Mesothelial cell of epicardium (in vitro differentiated cells): ENCODE measurements around the gene METTL22. TPM values are rescaled to one million over a fixed set of nuclear protein-coding genes. Genes with fewer than 3 reads are reported as not detected.

Experiments
- DNase-seq, 2 experiments: peaks; one replicate each; pipeline ENCODE4 v3.0.0; 2021; ENCODE audit warnings: low spot score in 2 of 2; ENCODE audit not compliant: unreplicated experiment in 2 of 2
- H3K27ac Mint-ChIP-seq: 2 replicates; pipeline ENCODE4 v1.8.0; 2021; ENCODE audit warnings: mixed read lengths
- H3K27me3 Mint-ChIP-seq: 2 replicates; pipeline ENCODE4 v1.8.0; 2021; ENCODE audit warnings: low read depth, mixed read lengths
- H3K36me3 Mint-ChIP-seq: 2 replicates; pipeline ENCODE4 v1.8.0; 2021; ENCODE audit warnings: mixed read lengths
- H3K4me1 Mint-ChIP-seq: 2 replicates; pipeline ENCODE4 v1.8.0; 2021; ENCODE audit warnings: mixed read lengths
- H3K4me3 Mint-ChIP-seq: 2 replicates; pipeline ENCODE4 v1.8.0; 2021; ENCODE audit warnings: mild to moderate bottlenecking, moderate library complexity, mixed read lengths
- H3K9me3 Mint-ChIP-seq: 2 replicates; pipeline ENCODE4 v1.8.0; 2021; ENCODE audit warnings: mixed read lengths
- CTCF ChIP-seq: fragments of 200-600 bp; sonication (generic); IDR thresholded peaks from one replicate; pipeline ENCODE4 v1.5.0; 2021; ENCODE audit warnings: antibody characterized with exemption; ENCODE audit not compliant: unreplicated experiment
- total RNA-seq: library from RNA; stranded (reverse); gene quantifications from 3 replicates; pipeline ENCODE4 v1.2.1, GENCODE V29; 2021

METTL22 gene
- total RNA-seq, 1 donor from 2014 or later = 65.8 TPM

DNA sequence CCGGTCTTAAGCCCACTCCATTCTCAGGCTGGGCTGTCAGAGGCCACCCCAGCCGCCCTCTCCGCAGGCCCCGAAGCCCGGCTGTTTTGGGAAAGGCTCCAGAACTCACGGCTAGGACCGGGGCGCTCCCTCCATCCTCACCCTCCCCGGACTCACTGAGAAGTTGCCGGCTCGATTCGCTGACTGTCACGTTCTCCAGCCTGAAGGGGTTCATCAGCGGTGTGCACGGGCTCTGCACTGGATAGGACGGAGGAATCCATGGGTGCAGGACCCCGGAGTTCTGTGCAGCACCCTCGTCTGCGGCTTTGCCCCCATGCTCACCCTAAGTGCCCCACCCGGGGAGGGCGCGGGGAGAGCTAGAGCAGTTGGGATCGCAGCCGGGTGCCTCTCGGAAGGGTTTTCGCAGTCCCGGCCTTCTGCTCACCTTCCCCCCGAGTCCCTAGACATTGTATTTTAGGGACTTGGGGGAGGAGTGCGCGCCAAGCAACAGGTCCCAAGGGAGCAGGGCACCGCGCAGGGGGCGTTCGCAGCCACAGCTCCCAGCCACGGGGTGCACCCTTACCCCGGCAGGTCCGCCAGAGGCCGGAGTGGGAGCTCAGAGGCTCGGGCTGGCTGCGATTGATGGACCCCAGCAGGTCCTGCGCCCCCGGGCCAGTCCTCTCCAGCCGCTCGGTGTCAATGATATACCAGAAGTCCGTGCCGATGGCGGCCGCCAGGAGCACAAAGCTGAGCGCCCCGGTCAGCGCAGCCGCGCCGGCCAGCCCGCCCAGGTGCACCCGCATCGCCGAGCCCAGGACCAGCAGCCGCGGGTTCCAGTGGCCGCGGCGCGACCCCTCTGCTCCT, 32.2 kb upstream of the METTL22 start:
- Mint-ChIP-seq H3K4me3 (no peak overlapping the region), H3K27me3 (peaks cover 53% of the 10 kb centered on the region), H3K36me3 (no peaks in the 10 kb centered on the region), H3K9me3 (no peaks in the 10 kb centered on the region), H3K4me1 (peaks cover 10% of the 10 kb centered on the region), H3K27ac (no peak overlapping the region)
- no peak for TF ChIP-seq CTCF
- no peak for DNase-seq

DNA sequence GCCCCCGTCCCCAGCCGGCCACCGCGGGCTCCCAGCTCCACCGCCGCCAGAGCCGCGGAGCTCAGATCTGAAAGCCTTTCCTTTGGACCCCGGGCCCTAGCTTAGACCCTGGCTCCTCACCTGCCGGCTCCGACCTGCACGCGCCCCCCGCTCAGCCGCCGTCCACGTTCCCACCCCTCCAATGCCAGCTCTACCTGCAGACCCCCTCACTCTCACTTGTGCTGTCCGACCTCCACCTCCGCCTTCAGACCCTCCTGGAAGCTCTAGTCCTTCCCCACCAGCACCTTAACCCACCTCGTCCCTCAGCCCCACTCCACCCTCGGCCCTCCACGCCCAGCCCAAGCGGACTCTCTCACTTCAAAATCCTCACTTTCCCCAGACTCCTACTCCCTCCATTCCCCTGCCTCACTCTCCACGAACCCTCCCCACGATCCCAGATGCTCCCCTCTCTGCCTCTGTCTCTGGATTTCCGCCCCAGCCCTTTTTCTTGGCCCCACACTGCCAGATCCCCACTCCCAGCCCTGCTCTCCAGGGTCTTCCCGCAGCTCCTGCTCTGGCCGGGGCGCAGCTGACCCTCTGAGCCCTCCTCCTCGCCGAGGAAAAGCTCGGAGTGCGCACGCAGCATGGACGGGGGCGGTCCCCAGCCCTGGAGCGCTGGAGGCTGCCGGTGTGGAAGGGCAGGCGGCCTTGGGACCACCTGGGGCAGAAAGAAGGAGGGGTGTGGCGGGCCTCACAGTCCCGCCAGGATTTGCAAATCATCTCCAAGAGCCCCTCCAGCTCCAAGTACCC, 31.4 kb upstream of the METTL22 start, which contains the start of gene TMEM114:
TMEM114 (minus strand) TSS at position 612 of the 789 bp plus-strand sequence. CDS start 673 bp downstream, outside the sequence.
- TF ChIP-seq CTCF = no peak
- no peak for DNase-seq
- Mint-ChIP-seq H3K36me3 (no peaks in the 10 kb centered on the region), H3K27me3 (peaks cover 50% of the 10 kb centered on the region), H3K27ac (no peak within 1 kb of the TSS), H3K4me1 (peaks cover 10% of the 10 kb centered on the region), H3K9me3 (no peaks in the 10 kb centered on the region), H3K4me3 (peak within 1 kb of the TSS; percentile 47)

DNA sequence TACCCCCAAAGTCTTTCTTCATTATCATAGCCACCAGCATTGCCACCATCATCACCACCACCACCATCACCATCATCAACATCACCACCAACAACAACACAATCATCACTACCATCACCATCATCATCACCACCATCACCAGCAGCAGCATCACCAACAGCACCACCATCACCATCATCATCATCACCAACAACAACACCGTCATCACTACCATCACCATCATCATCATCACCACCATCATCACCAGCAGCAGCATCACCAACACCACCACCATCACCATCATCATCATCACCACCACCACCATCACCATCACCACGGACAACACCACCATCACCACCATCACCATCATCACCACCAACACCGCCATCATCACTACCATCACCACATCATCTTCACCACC, 30.7 kb upstream of the METTL22 start:
- peaks cover 46% of the 10 kb centered on the region for H3K27me3 Mint-ChIP-seq
- H3K27ac Mint-ChIP-seq = no peak overlapping the region
- H3K4me3 Mint-ChIP-seq = no peak overlapping the region
- H3K4me1 Mint-ChIP-seq = peaks cover 10% of the 10 kb centered on the region
- no peak for DNase-seq
- TF ChIP-seq CTCF = no peak
- H3K9me3 Mint-ChIP-seq = no peaks in the 10 kb centered on the region
- H3K36me3 Mint-ChIP-seq = no peaks in the 10 kb centered on the region

- Mint-ChIP-seq H3K27ac (no peak overlapping the region), H3K4me1 (peaks cover 10% of the 10 kb centered on the region), H3K27me3 (peaks cover 46% of the 10 kb centered on the region), H3K4me3 (no peak overlapping the region), H3K9me3 (peaks cover 5% of the 10 kb centered on the region), H3K36me3 (no peaks in the 10 kb centered on the region)
- no peak for DNase-seq
- no peak for TF ChIP-seq CTCF
Measured at GRCh38 chr16:8591451-8591850, 30.0 kb upstream of the METTL22 start.

DNA sequence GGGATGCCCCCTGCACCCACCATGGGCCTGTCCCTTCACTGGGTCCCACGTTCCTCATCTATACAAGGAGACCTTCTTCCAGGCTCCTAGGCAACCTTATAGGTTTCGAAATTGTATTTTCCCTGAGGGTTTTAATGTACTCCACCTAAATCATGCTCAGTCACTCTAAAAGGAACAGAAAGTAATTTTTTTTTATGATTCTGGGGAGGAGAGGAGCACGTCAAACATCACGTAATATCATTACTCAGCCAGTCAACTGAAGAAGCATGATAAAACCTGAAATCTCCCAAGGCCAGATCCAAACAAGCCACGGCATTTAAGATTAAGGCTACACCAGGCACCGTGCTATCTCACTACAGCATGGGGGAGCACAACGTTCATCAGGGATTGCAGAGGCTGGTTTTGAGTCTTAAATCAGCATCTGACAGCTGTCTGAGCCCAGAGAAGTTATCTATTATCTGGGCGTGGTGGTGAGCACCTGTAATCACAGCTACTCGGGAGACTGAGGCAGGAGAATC, 27.3 kb upstream of the METTL22 start:
- Mint-ChIP-seq H3K36me3 (no peaks in the 10 kb centered on the region), H3K4me3 (no peak overlapping the region), H3K27ac (no peak overlapping the region), H3K4me1 (peaks cover 5% of the 10 kb centered on the region), H3K9me3 (peaks cover 10% of the 10 kb centered on the region), H3K27me3 (peaks cover 34% of the 10 kb centered on the region)
- no peak for TF ChIP-seq CTCF
- no peak for DNase-seq
